GM04503 (cell line): Measurements from ENCODE around the gene UMOD.
"Not testable (repeated sequence)": the region's sequence is repeated elsewhere in the genome, so short reads cannot be mapped to it uniquely, and the experiment has no call there.

ENCODE experiments used
- DNase-seq: peaks from one replicate; pipeline ENCODE4 v3.0.0-alpha.2; 2012; ENCODE audit warnings: low read depth

Gene UMOD

DNA sequence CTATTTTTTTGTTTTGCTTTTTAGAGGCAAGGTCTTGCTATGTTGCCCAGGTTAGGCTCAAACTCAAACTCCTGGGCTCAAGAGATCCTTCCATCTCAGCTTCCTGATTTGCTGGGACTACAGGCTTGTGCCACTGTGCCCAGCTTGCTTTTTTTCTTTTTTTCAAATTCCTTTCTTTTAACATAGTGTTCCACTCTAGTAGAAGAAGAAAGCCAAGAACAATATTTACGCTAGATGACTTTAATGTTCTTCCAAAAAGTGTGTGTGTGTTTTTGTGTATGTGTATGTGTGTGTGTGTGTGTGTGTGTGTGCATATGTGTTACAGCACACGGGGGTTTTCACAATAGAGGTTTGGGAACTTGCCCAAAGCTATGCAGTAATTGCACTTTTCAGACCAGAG is 10.7 kb upstream of the UMOD start:
- DNase-seq: no peak

DNA sequence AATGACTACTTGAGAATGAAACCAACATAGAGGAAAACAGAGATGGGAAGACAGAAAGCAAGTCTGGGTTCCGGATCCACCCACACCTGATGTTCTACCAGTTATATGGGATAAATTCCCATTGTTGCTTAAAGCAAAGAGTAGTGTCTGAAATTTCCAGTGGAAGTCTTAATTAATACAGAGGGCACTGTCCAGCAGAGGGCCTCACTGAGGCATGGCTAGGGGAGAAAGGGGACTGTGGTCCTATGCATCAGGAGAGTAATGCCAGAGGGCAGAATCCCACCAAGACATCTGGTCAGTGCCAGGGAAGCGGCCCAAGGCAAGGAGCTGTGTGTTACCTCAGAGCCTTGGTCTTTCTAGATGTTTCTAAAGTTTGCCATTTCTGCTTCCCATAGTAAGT is 7.5 kb upstream of the UMOD start:
- no peak for DNase-seq

DNA sequence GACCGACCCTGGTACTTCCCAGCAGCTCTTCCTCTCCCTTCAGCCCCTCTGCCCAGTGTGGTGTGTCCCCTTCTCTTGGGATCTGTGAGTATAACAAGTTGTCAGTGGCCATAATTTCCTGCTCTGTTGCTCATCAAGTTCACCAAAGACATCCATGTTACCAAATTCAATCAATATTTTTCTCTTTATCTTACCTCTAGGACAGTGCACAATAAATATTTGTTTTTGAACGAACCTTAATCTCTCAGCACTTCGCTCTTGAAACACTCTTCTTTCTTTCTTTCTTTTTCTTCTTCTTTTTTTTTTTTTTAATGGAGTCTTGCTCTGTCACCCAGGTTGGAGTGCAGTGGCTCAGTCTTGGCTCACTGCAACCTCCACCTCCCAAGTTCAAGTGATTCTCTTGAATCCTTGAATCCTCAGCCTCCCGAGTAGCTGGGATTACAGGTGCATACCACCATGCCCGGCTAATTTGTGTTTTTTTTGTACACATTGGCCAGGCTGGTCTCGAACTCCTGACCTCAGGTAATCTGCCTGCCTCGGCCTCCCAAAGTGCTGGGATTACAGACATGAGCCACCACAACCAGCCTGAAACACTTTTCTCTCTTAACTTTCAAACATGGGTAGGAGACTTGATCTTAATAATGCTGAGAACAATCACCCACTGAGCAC is 2.7 kb upstream of the UMOD start:
- no peak for DNase-seq

DNA sequence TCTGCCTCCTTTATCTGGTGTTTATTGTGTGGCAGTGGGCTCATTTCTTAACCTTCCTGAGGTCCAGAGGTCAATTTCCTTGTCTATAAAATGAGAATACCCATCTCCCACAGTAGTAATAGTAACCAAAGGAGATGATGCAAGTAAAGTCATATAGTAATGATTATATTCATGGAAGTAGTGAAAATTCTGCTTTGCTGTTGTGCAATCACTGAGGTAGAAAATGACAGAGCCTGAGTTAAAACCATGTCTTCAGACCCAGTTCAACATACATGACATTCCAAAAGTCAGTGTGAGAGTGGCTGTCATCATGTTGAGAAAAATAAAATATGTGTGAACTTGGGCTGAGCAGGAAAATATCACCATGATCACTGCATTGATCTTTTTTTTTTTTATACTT is 864 bp upstream of the UMOD start:
- DNase-seq: no peak

DNA sequence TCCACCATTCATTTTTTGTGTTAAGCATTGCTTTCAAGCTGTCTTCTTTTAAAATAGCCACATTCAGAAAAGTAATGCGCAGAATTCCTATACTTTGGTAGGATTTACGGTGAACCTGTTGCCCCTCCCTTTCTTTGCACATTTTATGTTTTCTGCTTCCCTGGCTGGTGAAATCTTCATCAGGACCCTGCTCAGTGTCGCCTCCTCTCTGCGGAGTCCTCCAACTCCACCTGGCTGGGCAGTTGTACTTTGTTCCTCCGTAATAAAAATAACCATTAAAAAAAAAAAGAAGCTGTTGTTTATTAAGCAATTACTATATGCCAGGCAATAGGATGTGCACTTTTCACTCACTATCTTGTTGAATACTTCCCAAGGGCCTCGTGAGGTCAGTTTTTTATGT is 2.9 kb downstream of the UMOD start:
- DNase-seq: no peak

DNA sequence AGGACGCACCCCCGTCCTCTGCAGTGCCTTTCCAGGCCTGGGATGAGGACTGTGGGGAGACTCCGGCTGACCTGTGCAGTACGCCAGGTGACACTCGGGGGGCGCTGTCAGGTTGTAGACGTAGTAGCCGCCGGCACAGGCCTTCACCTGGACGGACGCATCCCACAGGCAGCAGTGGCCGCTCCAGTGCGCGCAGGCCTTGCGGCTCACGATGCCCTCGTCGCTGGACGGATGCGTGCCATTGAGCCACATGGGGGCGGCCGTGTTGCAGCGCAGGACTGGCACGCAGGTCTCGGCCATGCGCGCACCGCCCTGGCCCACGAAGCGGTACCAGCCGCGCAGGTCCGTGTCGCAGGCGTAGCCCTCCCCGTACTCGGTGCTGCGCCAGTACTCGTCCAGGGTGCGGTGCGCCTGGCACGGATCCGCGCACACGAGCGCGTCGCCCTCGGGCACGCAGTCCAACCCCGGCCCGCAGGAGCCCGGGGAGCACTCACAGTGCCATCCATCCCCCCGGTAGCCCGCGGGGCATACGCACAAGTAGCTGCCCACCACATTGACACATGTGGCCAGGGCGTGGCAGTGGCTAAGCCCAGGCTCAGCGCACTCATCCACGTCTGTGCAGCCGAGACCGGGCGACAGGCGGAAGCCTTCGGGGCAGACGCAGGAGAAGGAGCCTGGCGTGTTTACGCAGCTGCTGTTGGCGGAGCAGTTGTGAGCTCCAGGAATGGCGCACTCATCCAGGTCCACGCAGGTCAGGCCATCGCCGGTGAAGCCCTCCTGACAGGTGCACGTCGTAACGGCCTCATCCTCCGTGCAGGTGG is 3.9 kb downstream of the UMOD start:
- DNase-seq: no peak

DNA sequence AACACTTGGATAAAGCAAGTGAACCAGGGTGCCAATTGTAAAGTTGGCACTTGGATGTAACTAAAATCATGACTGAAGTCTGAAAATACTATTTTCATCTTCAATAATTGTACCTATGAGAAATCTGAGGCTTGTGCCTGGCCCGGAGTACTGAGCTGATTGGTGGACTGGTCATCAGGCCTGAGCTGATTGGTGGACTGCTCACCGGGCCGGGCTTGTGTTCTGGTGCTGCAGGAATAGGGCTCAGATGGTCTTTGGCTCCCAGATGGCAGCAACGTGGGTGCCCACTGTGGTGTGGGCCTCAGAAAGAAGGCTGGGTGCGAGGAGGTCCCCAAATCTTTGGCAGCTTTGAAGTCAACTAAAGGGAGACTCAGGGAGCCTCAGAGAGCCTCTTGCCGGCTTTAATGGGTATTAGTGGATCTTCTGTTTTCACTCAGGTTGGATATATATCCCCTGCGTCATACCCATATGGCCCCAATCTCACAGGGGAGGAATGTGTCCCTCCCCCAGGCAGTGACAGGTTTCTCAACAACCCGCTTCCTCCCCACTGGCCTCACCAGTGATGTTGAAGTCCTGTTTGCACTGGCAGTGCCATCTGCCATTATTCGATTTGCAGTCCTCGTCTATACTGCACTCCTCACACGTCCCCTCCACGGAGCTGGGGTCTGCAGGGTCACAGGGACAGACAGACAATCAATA is 4.7 kb downstream of the UMOD start:
- DNase-seq: no peak

DNA sequence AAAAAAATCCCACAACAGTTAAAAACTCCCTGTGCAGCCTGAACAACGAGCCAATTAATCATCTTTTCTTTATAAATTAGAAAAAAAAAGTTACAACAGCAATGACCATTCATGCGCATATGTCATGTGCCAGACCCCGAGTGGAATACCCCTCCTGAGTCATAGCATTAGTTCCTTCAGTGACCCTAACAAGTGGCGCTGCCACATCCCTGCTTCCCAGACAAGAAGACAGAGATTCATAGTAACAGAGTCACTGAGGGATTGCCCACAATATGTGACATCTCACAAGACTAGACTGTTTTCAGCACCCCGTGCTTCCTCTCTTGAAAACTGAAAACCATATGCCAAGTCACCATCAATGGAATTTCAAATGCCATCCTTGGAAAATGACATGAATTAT is 7.9 kb downstream of the UMOD start:
- DNase-seq: no peak

DNA sequence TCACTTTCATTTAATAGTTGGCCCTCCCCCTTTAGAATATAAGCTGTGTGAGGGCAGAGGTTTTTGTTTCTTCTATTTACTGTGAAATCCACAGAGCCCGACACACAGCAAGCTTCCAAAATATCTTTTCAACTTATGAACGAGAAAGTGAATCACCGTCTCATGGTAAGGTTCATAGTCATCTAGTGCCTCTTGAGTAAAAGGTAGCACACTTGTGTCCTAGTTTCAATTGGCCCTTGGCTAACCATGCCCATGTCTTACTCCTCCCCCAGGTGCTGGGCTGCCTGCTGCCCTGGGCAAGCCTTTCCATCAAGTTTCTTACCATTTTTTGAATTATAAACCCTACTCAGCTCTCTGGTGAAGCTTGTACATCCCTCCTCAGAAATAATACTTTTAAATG is 12.8 kb downstream of the UMOD start:
- no peak for DNase-seq

DNA sequence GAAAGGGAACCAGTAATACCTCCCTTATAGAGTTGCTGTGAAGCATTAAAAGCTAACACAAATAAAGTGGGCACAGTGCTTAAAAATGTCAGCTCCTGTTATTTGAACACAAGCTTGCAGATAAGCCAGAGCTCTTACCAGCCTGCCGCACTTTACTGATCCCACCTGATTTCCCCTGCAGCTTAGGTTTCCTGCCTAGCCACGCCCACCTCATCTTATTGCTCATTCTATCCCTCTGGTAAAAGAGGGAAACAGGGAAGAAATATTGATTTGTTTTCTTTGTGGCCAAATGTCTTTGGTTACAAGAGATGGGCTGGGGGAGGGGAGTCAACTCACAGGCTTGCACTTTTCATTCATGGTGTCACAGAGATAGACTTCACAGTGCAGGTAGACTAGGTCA is 15.6 kb downstream of the UMOD start:
- DNase-seq: no peak

DNA sequence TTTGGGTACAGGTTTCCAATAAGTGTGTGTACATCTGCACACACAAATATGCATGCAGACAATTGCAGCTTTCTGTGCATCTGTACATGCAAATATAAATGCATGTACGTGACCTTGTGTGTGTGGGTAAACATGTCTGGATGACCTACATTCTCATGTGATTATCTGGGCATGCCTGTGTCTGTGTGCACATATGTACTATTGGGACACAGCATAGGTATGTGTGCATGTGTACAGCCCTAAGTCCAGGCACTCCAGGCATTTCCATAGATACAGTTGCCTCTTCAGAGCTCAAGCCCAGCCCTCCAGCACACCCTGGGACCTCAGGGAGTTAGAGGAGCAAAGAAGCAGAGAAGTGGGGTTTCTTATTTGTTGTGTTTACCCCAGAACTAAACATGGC is 18.1 kb downstream of the UMOD start:
- no peak for DNase-seq

DNA sequence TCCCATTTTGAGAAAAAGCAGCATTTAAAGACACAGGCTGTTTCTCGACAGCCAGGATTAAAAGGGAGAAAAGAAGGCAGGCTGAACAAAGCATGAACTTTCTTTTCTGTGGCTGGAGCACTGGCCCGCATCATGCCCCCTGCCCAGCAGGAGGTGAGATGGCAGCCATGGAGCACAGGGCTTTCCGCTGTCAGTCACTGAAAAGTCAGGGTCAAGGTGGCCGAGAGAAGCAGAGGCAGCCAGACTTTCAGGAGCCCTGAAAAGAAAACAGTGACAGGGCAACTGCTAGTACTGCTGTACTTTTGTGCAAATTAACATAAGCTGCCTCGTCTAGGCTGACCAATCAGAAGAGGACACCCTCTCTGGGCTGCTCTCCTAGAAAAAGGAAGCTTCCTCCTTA is 19.4 kb downstream of the UMOD start:
- no peak for DNase-seq

DNA sequence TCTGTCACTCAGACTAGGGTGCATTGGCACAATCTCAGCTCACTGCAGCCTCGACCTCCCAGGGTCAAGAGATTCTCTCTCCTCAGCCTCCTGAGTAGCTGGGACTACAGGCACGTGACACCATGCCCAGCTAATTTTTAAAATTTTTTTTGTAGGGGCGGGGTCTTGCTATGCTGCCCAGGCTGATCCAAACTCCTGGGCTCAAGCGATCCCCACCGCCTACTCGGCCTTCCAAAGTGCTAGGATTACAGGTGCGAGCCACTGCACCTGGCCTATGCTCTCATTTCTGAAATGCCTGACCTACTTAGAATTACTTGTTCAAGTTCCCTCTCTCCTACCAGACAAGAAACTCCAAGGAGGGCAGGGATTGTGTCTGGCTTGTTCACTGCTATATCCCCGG is 20.1 kb downstream of the UMOD start:
- no peak for DNase-seq

DNA sequence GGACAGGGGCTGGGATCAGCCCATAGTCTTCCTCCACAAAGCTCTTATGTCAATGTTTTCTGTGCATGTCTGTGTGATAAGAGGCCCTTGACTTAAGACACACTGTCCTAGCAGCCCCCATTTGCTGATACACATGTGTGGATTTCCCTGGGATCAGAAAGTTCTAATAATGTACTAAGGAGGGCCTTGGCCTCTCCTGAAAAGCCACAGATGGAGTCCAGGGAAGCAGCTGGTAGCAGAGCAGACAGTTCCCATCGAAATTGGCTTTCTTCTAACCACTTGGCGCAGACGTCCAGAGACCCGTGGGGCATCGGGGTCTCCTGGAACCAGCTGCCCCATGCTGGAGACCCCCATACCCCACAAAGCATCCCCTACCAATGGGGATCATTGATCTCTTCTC is 20.9 kb downstream of the UMOD start:
- no peak for DNase-seq

DNA sequence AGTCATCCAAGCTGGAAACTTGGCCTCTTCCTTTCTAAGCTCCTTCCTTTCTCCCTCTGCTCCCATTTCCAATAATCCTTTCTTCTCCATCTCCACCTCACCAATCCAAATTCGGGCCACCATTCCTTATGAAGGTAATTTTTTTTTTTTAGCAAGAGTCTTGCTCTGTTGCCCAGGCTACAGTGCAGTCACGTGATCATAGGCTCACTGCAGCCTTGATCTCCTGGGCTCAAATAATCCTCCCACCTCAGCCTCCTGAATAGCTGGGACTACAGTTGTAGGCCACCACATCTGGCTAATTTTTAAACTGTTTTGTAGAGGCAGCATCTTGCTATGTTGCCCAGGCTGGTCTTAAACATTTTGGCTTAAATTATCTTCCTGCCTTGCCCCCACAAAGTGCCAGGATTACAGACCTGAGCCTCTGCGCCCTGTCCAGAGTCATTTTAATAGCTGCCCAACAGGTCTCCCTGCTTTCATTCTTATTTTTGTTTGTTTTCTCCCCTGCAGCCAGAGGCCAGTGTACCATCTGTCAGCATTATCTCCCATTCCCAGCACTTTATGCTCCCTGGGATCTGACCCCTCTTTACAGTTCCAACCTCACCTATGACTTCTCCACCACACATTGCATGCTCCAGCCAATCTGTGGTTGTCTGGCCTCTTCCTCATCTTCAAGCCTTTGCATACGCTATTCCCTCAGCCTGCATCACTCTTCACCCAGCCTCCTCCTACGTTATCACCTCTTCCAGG is 22.9 kb downstream of the UMOD start:
- no peak for DNase-seq

DNA sequence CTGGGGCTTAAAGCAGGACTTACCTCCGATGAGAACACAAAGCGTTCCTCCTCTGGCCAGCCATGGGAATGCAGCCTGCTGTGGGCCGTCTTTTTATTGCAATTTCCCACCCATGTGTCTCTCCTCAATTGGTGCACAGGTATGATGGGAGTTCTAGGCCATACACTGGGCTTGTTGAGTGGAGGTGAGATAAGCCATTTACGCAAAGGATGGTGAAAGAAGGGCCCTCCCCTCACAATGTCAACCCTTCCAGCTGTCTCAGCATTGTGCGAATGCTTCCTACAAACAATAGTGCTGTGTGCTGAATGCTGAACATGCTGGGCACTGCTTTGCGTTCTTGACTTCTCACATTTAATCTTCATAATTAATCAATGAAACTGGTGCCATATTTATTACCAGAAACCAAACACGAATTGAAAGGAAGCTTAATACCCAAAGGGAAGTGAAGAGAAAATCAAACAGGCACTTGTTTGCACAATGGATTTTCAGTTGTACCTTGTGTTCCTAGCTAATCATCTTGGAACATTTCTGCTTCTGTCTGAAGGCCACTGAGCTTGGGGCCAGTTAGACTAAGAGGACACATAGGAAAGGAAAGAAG is 25.0 kb downstream of the UMOD start, which contains the start of gene GP2:
Gene GP2, minus strand, starts transcription at position 70 of the 598 bp plus-strand sequence. CDS start 1,082 bp downstream, outside the sequence.
- no peak for DNase-seq

DNA sequence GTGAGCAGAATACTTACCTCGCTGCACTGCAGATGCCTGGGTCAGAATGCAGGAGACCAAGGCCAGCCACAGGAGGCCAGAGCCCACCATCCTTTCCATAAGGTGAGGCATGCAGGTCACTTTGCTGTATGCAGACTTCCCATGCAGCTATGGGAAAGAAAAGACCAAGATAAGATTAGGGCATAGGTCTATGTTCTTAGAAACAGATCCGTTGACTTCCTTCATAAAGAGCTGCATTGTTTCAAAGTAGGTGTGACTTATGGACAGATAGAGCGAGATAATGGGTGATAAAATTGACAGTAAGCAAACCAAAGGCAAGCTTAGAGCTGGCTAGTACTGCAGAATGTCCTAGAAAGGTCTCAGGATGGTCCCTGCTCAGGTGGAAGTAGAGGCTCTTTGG is 26.2 kb downstream of the UMOD start:
- no peak for DNase-seq

DNA sequence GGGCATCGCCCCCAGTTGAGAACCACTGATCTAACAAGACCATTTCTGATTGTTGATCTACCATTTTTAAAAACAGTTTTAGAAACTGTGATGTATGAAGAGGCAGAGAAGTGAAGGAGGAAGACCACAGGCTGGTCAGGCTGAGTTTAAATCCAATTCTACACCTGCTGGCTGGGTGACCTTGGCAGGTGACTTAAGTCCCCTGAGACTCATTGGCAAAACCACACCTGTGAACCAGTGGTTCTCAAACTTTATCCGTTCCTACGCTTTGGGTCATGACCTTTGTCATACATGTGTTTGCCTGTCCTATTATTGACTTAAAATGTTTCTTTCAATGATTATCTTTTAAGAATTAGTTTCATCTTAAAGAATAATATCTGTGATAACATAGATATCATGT is 27.5 kb downstream of the UMOD start:
- no peak for DNase-seq

DNA sequence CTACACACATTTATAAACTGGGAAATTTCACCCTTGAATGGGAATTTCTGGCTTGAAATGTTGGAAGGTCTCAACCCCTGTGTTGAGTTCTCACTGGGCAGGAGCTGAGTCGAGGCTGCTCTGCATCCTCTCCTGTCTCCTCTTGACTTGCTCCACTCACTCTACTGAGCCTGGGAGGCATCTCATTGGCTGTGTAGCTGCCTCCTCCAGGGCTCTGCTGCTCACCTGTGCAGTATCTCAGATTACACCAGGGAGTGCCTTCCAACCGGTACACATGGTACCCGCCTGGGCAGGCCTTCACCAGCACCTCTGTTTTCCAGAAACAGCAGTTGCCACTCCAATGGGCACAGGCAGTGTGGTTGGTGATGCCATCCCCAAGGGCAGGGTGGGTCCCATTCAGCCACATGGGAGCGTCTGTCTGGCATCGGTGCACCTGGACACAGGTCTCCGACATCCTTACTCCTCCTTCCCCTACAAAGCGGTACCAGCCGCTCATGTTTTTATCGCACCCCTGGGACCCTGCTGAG is 28.9 kb downstream of the UMOD start:
- DNase-seq: no peak

DNA sequence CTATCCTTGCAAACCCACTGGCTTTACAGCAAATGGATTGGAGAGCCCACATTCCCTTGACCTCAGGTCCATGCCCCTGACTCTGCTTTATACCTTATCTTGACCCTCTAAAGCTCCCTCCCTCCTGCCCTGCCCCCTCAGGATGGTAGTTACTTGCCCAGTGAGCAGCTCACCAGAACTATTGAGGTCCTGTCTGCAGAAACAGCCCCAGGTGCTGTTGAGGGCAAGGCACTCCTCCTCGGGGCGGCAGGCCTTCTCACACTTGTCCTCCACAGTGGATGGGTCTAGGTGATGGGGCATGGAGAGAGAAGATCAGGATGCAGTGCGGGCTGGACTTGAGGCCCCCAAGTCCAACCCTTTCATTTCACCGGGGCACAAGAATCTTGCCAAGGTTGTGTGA is 29.8 kb downstream of the UMOD start:
- no peak for DNase-seq

DNA sequence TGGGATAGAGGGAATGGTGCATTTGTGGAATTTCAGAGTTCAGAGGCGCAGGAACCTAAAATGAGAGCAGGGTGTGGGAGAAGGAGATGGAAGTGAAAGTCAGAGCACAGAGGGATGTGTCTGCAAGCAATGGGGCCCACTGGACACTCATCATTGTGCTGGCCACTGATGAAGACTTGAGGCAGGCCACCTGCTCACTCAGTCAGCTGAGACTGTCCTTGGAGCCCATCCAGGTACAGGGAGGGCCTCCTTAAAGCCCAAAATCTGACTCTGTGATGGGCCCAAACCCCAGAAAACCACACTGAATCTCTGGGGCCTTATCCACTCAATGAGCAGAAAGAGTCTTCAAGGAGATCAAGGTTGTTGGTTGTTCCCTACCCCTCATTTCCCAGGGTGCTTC is 30.8 kb downstream of the UMOD start:
- no peak for DNase-seq

DNA sequence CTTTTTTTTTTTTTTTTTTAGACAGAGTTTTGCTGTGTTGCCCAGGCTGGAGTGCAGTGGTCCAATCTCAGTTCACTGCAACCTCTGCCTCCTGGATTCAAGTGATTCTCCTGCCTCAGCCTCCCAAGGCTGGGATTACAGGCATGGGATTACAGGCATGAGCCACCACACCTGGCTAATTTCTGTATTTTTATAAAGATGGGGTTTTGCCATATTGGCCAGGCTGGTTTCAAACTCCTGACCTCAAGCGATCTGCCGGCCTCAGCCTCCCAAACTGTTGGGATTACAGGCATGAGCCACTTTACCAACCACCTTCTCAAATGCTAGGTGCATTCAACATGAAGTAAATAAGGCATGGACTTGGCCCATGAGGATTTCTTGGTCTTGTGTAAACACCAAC is 31.5 kb downstream of the UMOD start:
- DNase-seq: not testable (repeated sequence)
